GM19467 (cell line): Measurements from ENCODE around the gene DVL3.

Source experiments
- ATAC-seq: cut with Tn5 transposase; IDR thresholded peaks from one replicate; pipeline ENCODE4 v1.9.1; 2021; ENCODE audit warnings: mild to moderate bottlenecking, moderate library complexity; ENCODE audit not compliant: unreplicated experiment

DVL3 gene

DNA sequence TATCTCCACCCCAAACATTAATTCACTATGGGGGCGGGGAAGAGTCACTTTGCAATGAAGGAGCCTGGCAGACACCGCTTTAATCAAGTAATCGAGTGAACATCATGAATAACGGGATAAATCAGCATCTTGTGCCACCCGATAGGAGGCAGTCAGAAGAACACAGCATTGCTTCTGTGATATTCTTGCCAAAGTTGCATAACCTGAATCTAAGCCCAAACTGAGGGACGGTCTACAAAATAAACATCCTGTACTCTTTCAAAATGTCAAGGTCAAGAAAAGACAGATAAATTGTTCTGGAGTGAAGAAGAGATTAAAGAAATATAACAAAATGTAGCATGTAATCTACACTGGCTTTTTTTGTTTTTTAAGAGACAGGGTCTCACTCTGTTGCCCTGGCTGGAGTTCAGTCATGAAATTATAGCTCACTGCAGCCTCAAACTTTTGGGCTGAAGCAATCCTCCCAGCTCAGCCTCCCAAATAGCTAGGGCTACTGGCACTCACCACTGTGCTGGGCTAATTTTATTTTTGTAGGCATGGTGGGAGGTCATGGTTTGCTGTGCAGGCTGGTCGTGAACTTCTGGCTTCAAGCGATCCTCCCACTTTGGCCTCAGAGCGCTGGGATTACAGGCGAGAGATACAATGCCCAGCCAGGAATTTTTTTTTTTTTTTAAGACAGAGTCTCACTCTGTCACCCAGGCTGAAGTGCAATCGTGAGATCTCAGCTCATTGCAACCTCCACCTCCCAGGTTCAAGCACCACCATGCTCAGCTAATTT is 54.2 kb downstream of the DVL3 start:
- no peak for ATAC-seq

DNA sequence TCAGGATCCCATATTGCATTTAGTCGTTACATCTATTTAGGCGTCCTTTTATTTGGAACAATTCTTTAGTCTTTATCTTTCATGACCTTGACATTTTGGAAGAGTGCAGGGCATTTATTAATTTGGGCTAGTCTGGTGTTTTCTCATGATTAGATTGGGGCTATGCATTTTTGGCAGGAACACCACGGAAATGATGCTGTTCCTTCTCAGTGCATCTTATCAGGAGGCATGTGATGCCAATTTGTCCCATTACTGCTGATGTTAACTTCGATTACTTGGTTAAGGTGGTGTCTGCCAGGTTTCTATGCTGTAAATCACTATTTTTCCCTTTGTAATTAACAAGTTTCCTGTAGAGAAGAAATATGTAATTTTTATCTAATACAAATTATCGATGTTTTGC is 56.1 kb downstream of the DVL3 start:
- ATAC-seq: no peak

DNA sequence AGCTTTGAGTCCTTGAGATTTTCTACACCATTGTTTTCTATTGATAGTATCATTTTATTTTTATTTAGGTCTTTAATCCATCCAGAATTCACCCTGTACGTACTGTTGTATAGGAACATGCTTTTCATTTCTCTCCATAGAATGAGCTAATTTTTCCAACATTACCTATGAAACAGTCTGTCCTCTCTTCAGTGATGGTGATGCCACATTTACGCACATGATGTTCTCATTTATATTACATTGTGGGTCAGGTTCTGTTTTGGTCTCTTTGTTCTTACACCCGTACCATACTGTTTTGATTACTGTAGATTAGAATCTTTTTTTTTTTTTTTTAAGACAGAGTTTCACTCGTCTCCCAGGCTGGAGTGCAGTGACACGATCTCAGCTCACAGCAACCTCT is 56.5 kb downstream of the DVL3 start:
- ATAC-seq: no peak

- no peak for ATAC-seq
Observed at GRCh38 chr3:184218814-184219213, 63.6 kb downstream of the DVL3 start.

GRCh38 chr3:184222521-184222920 is 67.3 kb downstream of the DVL3 start:
- no peak for ATAC-seq
